HG03060 (cell line): ENCODE measurements around the gene SELENOW.
A peak's percentile ranks its signal among the peaks of the same experiment; 100 is the strongest.
"Not testable (repeated sequence)": the region's sequence is repeated elsewhere in the genome, so short reads cannot be mapped to it uniquely, and the experiment has no call there.

Experiments
- ATAC-seq: cut with Tn5 transposase; IDR thresholded peaks from one replicate; pipeline ENCODE4 v1.9.1; 2021; ENCODE audit warnings: low read depth, moderate number of reproducible peaks; ENCODE audit not compliant: unreplicated experiment

SELENOW gene

DNA sequence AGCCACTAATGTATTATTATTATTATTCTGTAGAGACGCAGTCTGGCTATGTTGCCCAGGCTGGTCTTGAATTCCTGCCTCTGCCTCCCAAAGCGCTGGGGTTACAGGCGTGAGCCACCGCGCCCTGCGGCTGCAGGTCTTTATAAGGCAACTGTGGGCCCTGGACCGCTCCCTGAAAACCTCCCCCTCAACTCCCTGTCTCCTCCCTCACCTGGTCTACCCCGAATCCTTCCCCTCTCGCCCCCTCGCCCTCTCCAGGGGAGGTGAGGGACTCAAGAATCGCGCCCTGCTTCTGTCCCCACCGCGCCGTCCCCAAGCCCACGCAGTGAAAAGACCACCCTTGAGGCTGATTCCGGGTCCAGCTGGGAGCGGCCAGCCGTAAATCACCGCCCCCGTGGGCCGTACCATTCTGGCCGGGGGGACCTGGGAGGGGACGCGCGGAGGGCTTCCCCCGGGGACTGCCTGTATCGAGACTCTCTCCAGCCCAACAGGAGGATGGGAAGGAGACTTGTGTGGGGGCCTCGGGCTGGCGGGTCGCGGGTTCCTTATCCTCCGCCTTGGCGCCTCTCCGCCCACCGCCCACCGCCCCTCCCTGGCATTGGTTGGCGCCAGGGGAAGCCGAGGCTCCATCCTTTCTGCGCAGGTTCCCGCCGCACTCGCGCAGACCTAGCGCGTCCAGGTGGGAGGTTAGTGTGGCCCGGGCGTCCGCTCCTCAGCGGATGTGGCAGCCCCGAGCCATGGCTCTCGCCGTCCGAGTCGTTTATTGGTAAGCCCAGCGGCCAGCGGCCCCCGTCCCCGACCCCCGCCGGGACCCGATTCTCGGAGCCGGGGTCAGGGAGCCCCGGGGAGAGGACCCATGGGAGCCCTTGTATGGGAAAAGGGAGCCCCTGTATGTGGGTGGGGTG is at the start of gene SELENOW:
SELENOW (plus strand) TSS at position 655 of the 905 bp plus-strand sequence; CDS start at position 738, 83 bp downstream.
- ATAC-seq, result peak; percentile 49

DNA sequence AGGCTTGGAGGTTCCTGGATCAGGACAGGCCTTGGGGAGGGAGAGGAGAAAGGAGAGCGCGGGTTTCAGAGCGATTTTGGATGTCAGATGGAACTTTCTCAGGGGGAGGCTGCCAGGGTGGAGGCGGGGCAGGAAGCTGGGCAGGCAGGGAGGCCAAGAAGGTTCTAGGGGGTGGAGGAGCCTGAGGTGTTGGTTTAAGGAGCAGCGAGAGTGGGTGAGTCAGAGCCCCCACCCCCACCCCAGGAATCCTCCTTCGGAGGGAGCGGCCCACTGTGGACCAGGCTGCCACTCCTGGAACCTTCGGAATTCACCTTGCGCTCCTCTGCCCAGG is 49.1 kb upstream of the SELENOW start:
- no peak for ATAC-seq

DNA sequence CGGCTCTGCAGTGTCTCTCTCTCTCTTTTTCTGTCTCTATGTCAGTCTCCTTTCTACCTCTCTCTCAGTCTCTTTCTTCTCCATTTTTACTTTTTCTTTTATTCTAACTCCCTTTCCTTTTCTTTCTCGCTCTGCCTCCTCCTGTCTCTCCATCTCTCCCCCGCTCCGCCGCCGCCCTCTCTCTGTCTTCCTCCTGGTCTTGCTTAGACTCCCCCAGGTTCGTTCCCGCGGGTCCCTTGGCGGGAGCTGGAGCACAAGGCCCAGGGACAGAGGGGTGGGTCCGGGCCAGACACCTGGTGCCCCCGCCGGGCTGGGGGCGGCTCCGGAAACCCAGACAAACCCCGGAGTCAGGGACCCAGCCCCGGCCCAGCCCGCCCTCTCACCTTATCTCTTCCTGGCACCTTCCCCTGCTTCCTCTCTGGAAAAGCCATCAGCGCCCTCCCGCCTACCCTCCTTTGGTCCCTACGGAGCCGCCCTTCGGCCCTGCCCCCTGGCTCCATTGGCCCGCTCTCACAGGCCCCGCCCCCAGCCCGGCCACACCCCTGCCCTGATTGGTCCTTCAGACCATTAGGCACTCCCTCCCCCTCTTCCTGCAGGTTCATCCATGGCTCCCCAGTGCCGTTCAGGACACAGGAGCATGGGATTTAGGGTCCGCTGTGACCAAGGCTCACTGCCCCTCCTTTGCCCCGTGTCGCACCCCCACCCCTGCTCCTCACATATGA is 48.5 kb upstream of the SELENOW start:
- no peak for ATAC-seq

DNA sequence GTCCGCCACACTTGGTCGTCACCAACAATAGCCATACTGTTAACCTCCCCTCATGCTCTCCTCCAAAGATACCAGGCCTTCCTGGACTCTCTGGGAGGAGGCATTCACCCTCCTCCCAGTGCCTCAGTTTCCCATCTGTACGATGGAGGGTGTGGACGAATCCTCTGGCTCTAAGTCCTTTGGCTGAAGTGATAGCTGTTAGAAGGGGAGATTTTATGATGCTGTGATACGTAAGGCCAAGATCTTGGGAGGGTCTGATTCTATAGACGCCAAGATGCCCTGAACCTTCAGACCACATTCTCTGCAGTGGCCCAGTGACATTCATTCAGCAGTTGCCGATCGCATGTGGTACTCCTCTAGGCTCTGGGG is 48.0 kb upstream of the SELENOW start:
- ATAC-seq, result no peak

DNA sequence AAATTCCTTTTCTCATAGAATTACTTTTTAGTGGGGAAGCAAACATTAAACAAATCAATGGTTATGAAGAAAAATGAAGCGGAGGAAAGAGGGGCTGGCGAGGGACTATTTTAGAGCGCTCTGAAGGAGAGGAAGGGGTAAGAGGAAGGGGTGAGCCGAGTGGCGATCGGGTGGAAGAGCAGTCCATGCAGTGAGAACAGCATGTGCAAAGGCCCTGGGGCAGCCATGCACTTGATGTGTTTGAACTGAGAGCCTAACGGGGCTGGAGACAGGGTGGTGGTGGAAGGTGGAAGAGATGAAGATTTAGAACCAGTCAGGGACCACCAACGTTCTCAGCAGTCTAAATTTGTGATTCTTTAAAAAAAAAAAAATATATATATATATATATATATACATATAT is 47.6 kb upstream of the SELENOW start:
- ATAC-seq, result no peak

DNA sequence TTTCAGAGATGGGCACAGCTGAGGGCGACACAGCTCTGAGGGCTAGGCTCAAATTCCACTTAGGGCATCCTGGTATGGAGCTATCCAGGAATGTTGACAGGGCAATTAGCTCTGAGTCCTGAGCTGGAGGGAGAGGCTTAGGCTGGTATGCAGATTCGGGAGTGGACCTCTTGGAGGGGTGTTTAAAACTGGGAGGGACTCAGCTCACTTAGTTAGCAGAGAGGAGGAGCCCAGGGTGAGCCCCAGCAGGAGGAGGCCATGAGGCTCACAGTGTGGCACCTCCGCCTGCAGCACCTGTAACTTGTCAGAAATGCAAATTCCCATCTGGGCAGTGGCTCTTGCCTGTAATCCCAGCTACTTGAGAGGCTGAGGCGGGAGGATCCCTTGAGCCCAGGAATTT is 43.4 kb upstream of the SELENOW start:
- ATAC-seq, result no peak

DNA sequence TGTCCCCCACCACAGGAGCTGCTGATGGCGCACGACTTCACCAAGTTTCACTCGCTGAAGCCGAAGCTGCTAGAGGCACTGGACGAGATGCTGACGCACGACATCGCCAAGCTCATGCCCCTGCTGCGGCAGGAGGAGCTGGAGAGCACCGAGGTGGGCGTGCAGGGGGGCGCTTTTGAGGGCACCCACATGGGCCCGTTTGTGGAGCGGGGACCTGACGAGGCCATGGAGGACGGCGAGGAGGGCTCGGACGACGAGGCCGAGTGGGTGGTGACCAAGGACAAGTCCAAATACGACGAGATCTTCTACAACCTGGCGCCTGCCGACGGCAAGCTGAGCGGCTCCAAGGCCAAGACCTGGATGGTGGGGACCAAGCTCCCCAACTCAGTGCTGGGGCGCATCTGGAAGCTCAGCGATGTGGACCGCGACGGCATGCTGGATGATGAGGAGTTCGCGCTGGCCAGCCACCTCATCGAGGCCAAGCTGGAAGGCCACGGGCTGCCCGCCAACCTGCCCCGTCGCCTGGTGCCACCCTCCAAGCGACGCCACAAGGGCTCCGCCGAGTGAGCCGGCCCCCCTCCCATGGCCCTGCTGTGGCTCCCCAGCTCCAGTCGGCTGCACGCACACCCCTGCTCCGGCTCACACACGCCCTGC is 37.5 kb upstream of the SELENOW start:
- ATAC-seq, result no peak

DNA sequence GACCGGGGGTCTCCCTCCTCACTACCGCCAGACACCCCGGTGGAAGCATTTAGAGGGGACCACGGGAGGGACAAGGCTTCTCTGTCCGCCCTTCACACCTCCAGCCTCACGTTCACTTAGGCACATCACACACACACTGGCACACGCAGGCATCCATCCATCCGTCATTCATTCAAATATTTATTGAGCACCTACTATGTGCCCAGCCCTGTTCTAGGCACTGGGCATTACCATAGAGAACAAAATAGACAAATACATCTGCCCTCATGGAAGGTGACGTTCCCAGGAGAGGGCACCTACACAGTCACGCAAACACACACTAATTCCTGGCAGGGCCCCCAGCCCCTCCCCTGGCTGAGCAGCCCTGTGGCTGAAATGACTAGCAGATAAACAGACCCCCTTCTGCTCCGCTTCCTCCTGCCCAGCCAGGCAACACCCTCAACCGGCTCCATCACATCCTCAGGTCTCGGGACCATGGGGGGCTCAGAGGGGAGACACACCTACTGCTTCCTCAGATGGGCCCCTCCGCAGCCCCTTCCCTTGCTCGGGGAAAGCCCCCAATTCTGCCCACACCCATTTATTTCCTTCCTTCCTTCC is 36.9 kb upstream of the SELENOW start:
- ATAC-seq, result no peak

DNA sequence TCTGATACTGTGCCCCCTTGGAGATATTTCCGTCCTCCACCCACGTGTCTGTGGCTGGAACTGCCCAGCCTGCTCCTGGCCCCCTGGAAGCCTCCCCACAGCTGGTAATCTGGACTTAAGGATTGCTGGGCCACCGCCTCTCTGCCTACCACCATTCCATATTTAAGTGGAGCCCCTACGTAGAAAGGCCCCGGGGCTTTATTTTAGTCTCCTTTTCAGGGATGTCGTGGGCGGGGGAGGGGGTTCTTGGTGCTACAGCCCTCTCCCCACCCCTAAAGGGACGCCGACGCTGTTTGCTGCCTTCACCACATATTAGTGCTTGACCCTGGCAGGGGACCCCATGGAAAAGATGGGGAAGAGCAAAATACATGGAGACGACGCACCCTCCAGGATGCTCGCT is 35.9 kb upstream of the SELENOW start:
- no peak for ATAC-seq

DNA sequence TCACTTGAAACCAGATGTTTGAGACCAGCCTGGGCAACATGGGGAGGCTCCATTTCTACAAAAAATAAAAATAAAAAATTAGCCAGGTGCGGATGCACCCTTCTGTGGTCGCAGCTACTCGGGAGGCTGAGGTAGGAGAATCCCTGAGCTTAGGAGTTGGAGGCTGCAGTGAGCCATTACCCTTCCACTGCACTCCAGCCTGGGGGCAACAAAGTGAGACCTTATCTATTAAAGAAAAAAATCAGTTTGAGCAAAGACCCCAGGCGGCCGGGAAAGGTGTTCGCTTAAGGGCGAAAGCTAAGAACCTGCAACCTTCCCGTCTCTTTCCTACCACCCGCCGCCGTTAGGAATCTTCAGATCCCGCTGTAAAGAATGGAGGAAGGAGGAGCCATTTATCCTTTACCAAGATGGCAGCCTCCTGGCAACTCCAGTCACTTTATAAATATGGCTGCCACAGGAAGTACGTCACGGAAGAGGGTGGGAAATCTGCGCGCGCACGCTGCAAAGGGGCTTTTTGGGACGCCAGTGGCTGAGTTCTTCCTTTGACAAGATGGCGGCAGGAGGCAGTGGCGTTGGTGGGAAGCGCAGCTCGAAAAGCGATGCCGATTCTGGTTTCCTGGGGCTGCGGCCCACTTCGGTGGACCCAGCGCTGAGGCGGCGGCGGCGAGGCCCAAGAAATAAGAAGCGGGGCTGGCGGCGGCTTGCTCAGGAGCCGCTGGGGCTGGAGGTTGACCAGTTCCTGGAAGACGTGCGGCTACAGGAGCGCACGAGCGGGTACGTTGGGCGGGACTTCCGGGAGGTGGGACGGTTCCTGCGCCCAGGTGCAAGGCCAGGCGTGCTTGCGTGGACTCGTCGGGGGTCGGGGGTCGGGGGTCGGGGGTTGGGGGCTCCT is 33.2 kb upstream of the SELENOW start, which contains the start of gene NOP53:
NOP53 (plus strand) TSS at position 537 of the 892 bp plus-strand sequence; CDS start at position 551, 14 bp downstream.
- ATAC-seq, result peak; percentile 61

DNA sequence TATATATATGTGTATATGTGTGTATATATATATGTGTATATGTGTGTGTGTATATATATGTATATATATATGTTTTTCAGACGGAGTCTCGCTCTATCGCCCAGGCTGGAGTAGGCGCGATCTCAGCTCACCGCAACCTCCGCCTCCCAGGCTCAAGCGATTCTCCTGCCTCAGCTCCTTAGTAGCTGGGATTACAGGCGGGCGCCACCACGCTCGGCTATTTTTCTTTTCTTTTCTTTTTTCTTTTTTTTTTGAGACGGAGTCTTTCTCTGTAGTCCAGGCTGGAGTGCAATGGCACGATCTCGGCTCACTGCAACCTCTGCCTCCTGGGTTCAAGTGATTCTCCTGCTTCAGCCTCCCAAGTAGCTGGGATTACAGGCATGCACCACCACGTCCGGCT is 32.4 kb upstream of the SELENOW start:
- ATAC-seq, result not testable (repeated sequence)

DNA sequence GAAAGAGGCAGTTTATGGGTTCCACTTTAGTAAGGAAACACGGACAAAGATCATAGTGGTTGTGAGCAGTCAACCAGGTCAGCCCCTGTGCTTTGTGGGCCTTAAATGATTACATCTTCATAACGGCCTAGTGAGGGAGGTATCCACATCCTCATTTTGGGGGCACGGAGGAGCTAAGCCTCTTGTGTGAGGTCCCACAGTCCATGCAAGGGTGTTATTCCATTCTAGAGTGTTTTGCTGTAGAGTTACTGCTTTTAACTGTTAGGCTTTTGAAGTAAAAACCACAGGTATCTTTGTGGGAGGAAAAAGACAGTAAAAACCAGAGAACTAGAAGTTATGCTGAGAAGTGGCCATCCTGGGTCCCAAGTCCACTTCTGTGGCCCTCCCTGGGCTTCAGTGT is 29.2 kb upstream of the SELENOW start:
- ATAC-seq, result no peak

DNA sequence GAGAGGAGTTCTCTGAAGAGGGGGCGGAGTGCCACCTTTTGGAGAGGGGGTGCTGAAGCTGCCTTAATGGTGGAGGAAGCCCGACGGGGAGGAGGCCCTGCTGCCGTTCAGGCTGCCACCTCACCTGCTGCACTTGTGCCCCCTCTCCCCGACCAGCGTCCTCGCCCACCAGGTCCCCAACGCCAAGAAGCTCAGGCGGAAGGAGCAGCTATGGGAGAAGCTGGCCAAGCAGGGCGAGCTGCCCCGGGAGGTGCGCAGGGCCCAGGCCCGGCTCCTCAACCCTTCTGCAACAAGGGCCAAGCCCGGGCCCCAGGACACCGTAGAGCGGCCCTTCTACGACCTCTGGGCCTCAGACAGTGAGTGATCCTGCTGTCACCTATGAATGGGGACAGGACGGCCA is 27.8 kb upstream of the SELENOW start:
- no peak for ATAC-seq

DNA sequence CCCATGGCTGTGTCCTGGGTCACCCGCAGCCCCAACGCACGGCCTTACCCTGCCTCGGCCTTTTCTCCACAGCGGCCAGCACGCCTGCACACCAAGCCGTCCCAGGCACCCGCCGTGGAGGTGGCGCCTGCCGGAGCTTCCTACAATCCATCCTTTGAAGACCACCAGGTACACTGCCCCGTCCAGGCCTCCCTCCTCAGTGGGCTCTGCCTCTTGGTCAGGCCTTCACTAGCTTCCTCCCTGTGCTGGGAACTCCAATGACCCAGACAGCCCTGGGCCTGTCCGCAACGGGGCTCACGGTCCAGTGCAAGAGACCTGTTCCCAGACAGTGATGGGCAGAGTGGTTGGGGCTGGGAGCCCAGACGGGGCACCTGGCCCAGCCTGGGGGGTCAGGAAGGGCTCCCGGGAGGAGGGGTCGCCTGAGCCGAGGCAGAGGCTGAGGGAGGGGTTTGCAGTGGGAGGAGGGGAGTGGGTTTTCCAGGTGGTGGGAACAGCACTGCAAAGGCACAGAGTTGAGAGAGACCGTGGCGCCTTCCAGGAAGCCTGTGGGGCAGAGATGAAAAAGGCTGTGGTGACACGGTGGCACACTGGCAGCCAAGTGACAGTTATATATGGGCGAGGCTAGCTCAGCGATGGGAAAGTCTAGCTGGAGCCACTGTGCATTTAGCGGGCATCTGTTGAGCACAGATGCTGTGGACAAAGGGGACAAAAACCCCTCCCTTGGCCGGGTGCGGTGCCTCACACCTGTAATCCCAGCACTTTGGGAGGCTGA is 25.9 kb upstream of the SELENOW start:
- no peak for ATAC-seq

DNA sequence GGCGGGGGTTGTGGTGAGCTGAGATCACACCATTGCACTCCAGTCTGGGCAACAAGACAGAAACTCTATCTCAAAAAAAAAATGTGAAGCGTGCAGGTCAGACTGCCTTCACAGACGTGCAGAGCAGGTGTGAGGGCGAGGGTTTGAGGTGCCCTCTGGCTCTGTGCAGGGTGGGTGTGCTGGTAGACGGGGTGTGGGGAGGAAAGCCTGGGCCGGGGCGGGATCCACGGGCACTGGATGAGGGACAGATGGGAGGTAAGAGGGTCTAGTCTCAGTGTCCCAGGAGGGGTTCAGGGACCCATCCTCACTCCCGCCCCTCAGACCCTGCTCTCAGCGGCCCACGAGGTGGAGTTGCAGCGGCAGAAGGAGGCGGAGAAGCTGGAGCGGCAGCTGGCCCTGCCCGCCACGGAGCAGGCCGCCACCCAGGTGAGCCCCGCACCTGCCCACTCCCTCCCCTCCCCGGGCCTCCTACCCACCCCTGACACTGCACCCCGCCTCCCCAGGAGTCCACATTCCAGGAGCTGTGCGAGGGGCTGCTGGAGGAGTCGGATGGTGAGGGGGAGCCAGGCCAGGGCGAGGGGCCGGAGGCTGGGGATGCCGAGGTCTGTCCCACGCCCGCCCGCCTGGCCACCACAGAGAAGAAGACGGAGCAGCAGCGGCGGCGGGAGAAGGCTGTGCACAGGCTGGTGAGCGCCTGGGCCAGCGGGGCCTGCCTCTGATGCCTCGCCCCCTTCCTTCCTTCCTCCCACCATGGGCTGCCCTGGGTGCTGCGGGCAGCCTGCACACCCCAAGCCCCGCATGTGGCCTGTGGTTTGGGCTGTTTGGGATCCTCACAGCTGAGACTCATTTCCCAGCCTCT is 24.1 kb upstream of the SELENOW start:
- ATAC-seq, result no peak

DNA sequence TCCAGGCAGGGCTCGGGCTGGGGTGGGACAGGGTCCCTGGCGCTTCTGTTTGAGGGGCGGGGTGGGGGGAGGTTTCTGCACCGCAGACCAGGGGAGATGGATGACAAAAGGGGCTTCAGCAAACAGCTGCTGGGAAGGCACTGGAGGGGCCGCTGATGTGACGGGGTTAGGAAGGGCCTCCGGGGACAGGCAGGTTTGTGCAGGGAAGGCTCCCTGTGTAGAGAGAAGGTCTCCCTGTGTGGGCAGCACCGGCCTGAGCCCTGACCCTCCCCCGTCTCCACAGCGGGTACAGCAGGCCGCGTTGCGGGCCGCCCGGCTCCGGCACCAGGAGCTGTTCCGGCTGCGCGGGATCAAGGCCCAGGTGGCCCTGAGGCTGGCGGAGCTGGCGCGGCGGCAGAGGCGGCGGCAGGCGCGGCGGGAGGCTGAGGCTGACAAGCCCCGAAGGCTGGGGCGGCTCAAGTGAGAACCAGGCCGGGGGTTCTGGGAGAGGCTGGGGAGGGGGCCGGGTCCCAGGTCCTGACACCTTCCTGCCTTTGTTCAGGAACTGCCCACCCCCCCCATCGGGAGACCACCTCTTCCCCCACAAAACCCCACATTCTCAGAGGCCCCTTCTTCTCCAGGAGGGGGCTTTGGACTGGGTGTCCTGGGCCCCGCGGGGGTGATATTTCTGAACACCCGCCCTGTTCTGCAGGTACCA is 23.3 kb upstream of the SELENOW start:
- no peak for ATAC-seq

DNA sequence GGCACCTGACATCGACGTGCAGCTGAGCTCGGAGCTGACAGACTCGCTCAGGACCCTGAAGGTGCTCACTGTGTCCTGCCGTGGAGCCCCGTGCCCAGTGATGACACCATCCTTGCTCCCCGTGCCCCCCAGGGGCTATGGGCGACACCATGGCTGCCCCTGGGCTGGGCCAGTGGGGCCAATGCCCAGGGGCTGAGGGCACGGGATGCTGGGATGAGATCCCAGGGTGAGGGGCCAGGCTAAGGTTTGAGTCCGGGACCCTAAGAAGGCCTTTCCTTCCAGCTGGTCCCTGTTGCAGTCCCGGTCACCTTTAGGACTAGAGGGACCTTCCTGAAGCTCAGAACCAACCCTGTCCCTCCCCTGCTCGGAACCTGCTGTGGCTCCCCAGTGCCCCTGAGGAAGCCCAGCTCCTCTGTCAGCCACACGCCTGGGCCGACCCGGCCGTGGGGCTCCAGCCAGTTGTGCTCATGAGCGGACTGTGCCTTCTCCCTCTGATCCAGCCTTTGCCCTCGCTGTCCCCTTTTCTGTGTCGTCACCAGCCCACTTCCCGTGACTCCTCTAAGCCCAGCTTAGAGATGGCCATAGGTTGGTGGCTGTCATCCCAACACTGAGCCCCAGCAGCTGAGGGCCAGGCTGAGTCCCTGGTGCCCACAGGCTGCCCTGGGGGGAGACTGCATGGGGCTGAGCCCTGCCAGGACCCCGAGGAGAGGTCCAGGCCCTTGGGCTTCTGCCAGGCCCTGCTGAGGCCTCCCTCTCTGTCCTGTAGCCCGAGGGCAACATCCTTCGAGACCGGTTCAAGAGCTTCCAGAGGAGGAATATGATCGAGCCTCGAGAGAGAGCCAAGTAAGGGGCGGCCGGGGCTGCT is 22.5 kb upstream of the SELENOW start:
- no peak for ATAC-seq
